Type B pancreatic cell (in vitro differentiated cells): Measurements from ENCODE around the gene ATP12A. TPM values are rescaled to one million over a fixed set of nuclear protein-coding genes. Genes with fewer than 3 reads are reported as not detected.

ENCODE experiments used
- DNase-seq: peaks from one replicate; pipeline ENCODE4 v3.0.0; 2021; ENCODE audit warnings: mixed read lengths; ENCODE audit not compliant: unreplicated experiment; ENCODE audit errors: extremely low spot score
- H3K27ac Mint-ChIP-seq: 2 replicates; pipeline ENCODE4 v1.8.0; 2021; ENCODE audit warnings: mild to moderate bottlenecking, mixed read lengths
- H3K27me3 Mint-ChIP-seq: 2 replicates; pipeline ENCODE4 v1.8.0; 2021; ENCODE audit warnings: mixed read lengths
- H3K36me3 Mint-ChIP-seq: 2 replicates; pipeline ENCODE4 v1.8.0; 2021; ENCODE audit warnings: mixed read lengths
- H3K4me1 Mint-ChIP-seq: one replicate; pipeline ENCODE4 v1.8.0; 2021; ENCODE audit warnings: mixed read lengths; ENCODE audit not compliant: unreplicated experiment
- H3K4me3 Mint-ChIP-seq: 2 replicates; pipeline ENCODE4 v1.8.0; 2021; ENCODE audit warnings: mild to moderate bottlenecking, mixed read lengths
- H3K9me3 Mint-ChIP-seq: 2 replicates; pipeline ENCODE4 v1.8.0; 2021; ENCODE audit warnings: mixed read lengths
- CTCF ChIP-seq: fragments of 200-600 bp; sonication (generic); conservative IDR thresholded peaks from 2 replicates; pipeline ENCODE4 v1.5.0; 2021; ENCODE audit warnings: antibody characterized with exemption, mild to moderate bottlenecking
- total RNA-seq: library from RNA; stranded (reverse); gene quantifications from 2 replicates; pipeline ENCODE4 v1.2.1, GENCODE V29; 2021; ENCODE audit warnings: low replicate concordance

The ATP12A gene
- total RNA-seq, 1 donor from 2014 or later: 19.0 TPM

DNA sequence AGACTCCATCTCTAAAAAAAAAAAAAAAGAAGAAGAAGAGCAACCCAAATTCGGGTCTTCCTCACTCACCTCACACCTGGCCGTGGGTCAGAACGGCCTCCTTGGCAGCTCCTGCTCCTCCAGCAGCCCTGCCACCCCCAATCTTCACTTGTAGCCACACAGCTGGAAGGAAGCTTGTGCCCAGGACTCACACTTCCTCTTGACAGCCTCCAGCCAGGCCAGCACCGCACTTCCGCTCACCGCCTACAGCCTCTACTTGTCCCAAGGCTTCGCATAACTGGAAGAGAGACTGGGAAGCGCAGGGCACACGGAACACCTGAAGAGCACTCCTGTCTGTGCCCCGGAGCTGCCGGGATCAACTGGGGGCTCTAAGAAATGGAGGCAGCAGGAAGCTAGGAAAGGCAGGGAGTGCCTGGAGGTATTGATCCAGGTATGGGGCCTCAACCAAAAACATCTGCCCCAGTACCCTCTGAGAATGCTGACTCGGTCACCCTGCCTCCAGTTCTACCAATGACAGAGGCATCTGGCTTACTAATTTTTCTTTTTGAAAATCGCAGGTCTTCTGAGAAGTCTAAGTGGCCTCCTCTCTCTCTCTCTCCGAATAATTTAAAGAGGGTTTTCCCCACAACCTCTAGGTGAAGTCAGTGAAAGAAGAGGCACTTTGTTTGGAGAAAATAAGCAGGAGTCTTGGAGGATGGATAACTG lies 31.1 kb upstream of the ATP12A start:
- Mint-ChIP-seq H3K4me3 (no peak overlapping the region), H3K36me3 (peaks cover 9% of the 10 kb centered on the region), H3K9me3 (peaks cover 8% of the 10 kb centered on the region), H3K27ac (peak overlapping the region; percentile 77), H3K4me1 (peaks cover 22% of the 10 kb centered on the region), H3K27me3 (no peaks in the 10 kb centered on the region)
- no peak for TF ChIP-seq CTCF
- DNase-seq: no peak

- Mint-ChIP-seq H3K4me3 (no peak overlapping the region), H3K27ac (peak overlapping the region; percentile 87), H3K36me3 (peaks cover 9% of the 10 kb centered on the region), H3K9me3 (peaks cover 8% of the 10 kb centered on the region), H3K4me1 (peaks cover 20% of the 10 kb centered on the region), H3K27me3 (no peaks in the 10 kb centered on the region)
- TF ChIP-seq CTCF: no peak
- DNase-seq: no peak
These were observed 30.5 kb upstream of the ATP12A start for GRCh38 chr13:24649688-24650043.

GRCh38 chr13:24650161-24650560 lies 30.0 kb upstream of the ATP12A start:
- peaks cover 9% of the 10 kb centered on the region for H3K36me3 Mint-ChIP-seq
- peaks cover 8% of the 10 kb centered on the region for H3K9me3 Mint-ChIP-seq
- no peak for TF ChIP-seq CTCF
- no peak overlapping the region for H3K4me3 Mint-ChIP-seq
- H3K4me1 Mint-ChIP-seq: peaks cover 20% of the 10 kb centered on the region
- DNase-seq: no peak
- H3K27me3 Mint-ChIP-seq: no peaks in the 10 kb centered on the region
- peak overlapping the region; percentile 87 for H3K27ac Mint-ChIP-seq

DNA sequence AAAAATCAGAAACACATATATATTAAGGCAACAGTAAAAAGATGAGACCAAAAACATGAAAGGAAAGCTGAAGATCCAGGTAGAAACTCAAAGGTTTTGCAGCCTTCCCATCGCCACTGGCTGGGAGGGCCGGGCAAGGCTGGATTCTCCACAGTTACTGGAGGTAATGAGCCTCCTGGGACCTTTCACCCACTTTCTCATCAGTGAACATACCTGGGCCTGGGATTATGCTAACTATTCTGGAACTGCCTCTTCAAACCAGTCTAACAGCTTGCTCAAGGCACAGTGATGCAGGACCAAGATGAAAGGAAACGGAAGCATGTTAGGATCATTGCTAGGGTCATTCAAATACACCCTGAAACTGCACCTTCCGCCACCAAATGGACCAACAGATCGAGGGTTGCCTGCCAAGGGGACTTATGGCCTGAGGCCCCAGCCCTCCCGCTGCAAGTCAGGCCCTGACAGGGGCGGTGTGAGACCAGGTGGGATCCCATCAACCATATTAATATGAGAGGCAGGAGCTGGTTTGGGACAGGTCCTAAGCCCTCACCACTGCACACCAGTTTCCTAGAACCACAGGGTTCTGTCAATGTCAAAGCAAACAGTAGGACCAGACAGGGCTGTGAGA lies 28.4 kb upstream of the ATP12A start:
- Mint-ChIP-seq H3K4me1 (peaks cover 16% of the 10 kb centered on the region), H3K4me3 (peak overlapping the region; percentile 23)
- no peak for TF ChIP-seq CTCF

DNA sequence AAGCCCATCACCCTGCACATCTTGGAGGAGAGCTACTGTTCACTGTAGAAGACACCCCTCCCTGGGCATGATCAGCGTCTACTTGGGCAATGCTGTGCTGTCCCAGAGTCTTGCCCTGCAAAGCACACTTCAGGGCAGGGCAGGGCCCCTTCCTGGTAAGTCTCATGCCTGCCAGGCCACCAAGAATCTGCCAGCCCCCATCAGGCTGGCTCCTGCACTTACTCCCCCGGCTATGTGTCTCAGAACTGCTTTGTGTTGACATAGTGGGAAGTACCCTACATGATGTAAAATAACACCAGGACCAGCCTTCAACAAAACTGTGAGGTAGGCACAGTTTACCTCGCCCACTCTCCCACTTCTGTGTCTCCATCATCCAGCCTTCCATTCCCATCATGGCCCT lies 27.8 kb upstream of the ATP12A start:
- peaks cover 16% of the 10 kb centered on the region for H3K4me1 Mint-ChIP-seq
- no peak for DNase-seq
- no peak for TF ChIP-seq CTCF
- H3K27me3 Mint-ChIP-seq: no peaks in the 10 kb centered on the region
- H3K9me3 Mint-ChIP-seq: peaks cover 8% of the 10 kb centered on the region
- H3K27ac Mint-ChIP-seq: peak overlapping the region; percentile 85
- peaks cover 3% of the 10 kb centered on the region for H3K36me3 Mint-ChIP-seq
- H3K4me3 Mint-ChIP-seq: peak overlapping the region; percentile 23

More for the DNA sequence above, 28.4 kb upstream of the ATP12A start:
- peaks cover 3% of the 10 kb centered on the region for H3K36me3 Mint-ChIP-seq
- no peaks in the 10 kb centered on the region for H3K27me3 Mint-ChIP-seq
- peak overlapping the region; percentile 85 for H3K27ac Mint-ChIP-seq
- peaks cover 8% of the 10 kb centered on the region for H3K9me3 Mint-ChIP-seq
- no peak for DNase-seq
